Measurements from ENCODE around the gene MAP3K15.

GRCh38 chrX:19556202-19556601 lies 40.9 kb upstream of the MAP3K15 start:
- TF ChIP-seq FOXM1 (IDR thresholded peaks at IDR 0.05; ENCODE audit: borderline replicate concordance) (no peak), PKNOX1 (IDR thresholded peaks at IDR 0.05) (no peak), ELF4 (IDR thresholded peaks at IDR 0.05) (no peak), BHLHE40 (IDR thresholded peaks at IDR 0.05; ENCODE audit: borderline replicate concordance) (no peak), CTBP1 (IDR thresholded peaks at IDR 0.05; ENCODE audit: borderline replicate concordance) (no peak), LEF1 (IDR thresholded peaks at IDR 0.05; ENCODE audit: borderline replicate concordance) (no peak), FOXK2 (IDR thresholded peaks at IDR 0.05) (no peak), NFRKB (IDR thresholded peaks at IDR 0.05) (no peak)

Data from HEK293T (cell line).